ENCODE results near the gene IFIT1.
"Not testable (repeated sequence)": the region's sequence is repeated elsewhere in the genome, so short reads cannot be mapped to it uniquely, and the experiment has no call there.

GRCh38 chr10:89412276-89412675 lies 19.9 kb downstream of the IFIT1 start:
- TF ChIP-seq CTCF, POLR2A (IDR thresholded peaks at IDR 0.05): not testable (repeated sequence)
